HepG2 (cell line): ENCODE results near the gene FAM167B. TPM values are rescaled to one million over a fixed set of nuclear protein-coding genes. Genes with fewer than 3 reads are reported as not detected.

Source experiments
- ARID2 ChIP-seq: sonication (generic); formaldehyde crosslinking; IDR thresholded peaks from 2 replicates; pipeline ENCODE4 v1.8.1; 2022; ENCODE audit warnings: mild to moderate bottlenecking, missing genetic modification reagents, borderline replicate concordance
- BCLAF1 ChIP-seq: fragments of 450-650 bp; IDR thresholded peaks from 2 replicates; pipeline ENCODE4 v1.6.1; 2017; ENCODE audit warnings: mild to moderate bottlenecking
- HMGXB4 ChIP-seq, 2 experiments: sonication (generic) in 1 of 2; formaldehyde crosslinking in 1 of 2; IDR thresholded peaks; 2 replicates each; pipeline versions ENCODE4 v1.4.0 to v1.6.1; 2018 to 2020; ENCODE audit warnings: missing genetic modification reagents in 2 of 2, borderline replicate concordance in 1 of 2, low read depth in 1 of 2, mild to moderate bottlenecking in 1 of 2, missing biosample characterization in 1 of 2
- IKZF4 ChIP-seq: sonication (generic); formaldehyde crosslinking; IDR thresholded peaks from 2 replicates; pipeline ENCODE4 v1.5.1; 2020; ENCODE audit warnings: borderline replicate concordance, mild to moderate bottlenecking, low read depth, missing genetic modification reagents; ENCODE audit errors: not compliant biosample characterization
- KDM2A ChIP-seq: sonication (generic); formaldehyde crosslinking; IDR thresholded peaks from 2 replicates; pipeline ENCODE4 v1.4.0; 2020; ENCODE audit warnings: low read depth, missing genetic modification reagents, borderline replicate concordance
- MED13 ChIP-seq: sonication (generic); formaldehyde crosslinking; IDR thresholded peaks from 2 replicates; pipeline ENCODE4 v1.5.0; 2020; ENCODE audit warnings: missing genetic modification reagents
- NBN ChIP-seq: fragments of 450-650 bp; conservative IDR thresholded peaks from 2 replicates; pipeline ENCODE4 v1.6.1; 2017
- NFIB ChIP-seq: sonication (generic); formaldehyde crosslinking; IDR thresholded peaks from 2 replicates; pipeline ENCODE4 v1.9.0; 2021; ENCODE audit warnings: missing genetic modification reagents, mild to moderate bottlenecking, borderline replicate concordance
- POLR2A ChIP-seq, 2 experiments: IDR thresholded peaks; 2 replicates each; pipeline ENCODE4 v1.6.1; 2011; ENCODE audit warnings: low read depth in 2 of 2, low read length in 2 of 2, mild to moderate bottlenecking in 1 of 2, moderate library complexity in 1 of 2; ENCODE audit not compliant: insufficient read depth in 1 of 2
- RBM22 ChIP-seq: fragments of 200-400 bp; formaldehyde crosslinking; optimal IDR thresholded peaks from 2 replicates; pipeline ENCODE3; 2017; ENCODE audit warnings: mild to moderate bottlenecking, low read length, moderate library complexity
- SPEN ChIP-seq: sonication (generic); formaldehyde crosslinking; IDR thresholded peaks from 2 replicates; pipeline ENCODE4 v1.5.1; 2020; ENCODE audit warnings: low read depth, mild to moderate bottlenecking, missing genetic modification reagents
- ZFX ChIP-seq: sonication (generic); formaldehyde crosslinking; IDR thresholded peaks from 2 replicates; pipeline ENCODE4 v1.4.0; 2020; ENCODE audit warnings: mild to moderate bottlenecking, low read depth, missing genetic modification reagents, moderate library complexity
- ZNF333 ChIP-seq: sonication (generic); formaldehyde crosslinking; IDR thresholded peaks from 2 replicates; pipeline ENCODE4 v1.4.0; 2020; ENCODE audit warnings: mild to moderate bottlenecking, missing genetic modification reagents, borderline replicate concordance
- ZNF468 ChIP-seq: sonication (generic); formaldehyde crosslinking; IDR thresholded peaks from 2 replicates; pipeline ENCODE4 v1.8.0; 2022; ENCODE audit warnings: mild to moderate bottlenecking, moderate library complexity, missing genetic modification reagents
- ZNF792 ChIP-seq: IDR thresholded peaks from 2 replicates; pipeline ENCODE4 v1.6.1; 2016
- ZSCAN30 ChIP-seq: sonication (generic); formaldehyde crosslinking; IDR thresholded peaks from 2 replicates; pipeline ENCODE4 v1.5.0; 2020; ENCODE audit warnings: mild to moderate bottlenecking, missing genetic modification reagents
- polyA plus RNA-seq, 8 experiments: library from polyadenylated mRNA; depleted of rRNA in 3 of 8; stranded (reverse) in 7 of 8; unstranded in 1 of 8; fragments of >200 nt; fragmentation: Illumina TruSeq in 4 of 8; extraction: Trizol in 4 of 8; gene quantifications; 2 replicates each; pipeline versions ENCODE4 v1.2.1 to v1.2.3, GENCODE V29; 2011 to 2016; ENCODE audit warnings: low read depth in 4 of 8, missing spikeins in 1 of 8, mixed read lengths in 1 of 8; ENCODE audit not compliant: insufficient read depth in 1 of 8
- total RNA-seq, 5 experiments: library from RNA; depleted of rRNA; stranded (reverse); fragments of >200 nt; fragmentation: Illumina TruSeq; extraction: Trizol; gene quantifications; 2 replicates each; pipeline ENCODE4 v1.2.3, GENCODE V29; 2016; ENCODE audit warnings: low read depth in 1 of 5
- TF ChIP-seq, protein P1 (sequence below): sonication (generic); formaldehyde crosslinking; IDR thresholded peaks from 2 replicates; pipeline ENCODE4 v1.4.0; 2020; ENCODE audit warnings: missing genetic modification reagents
- TF ChIP-seq, protein P2 (sequence below): sonication (generic); formaldehyde crosslinking; IDR thresholded peaks from 2 replicates; pipeline ENCODE4 v1.5.0; 2020; ENCODE audit warnings: mild to moderate bottlenecking, missing genetic modification reagents, moderate library complexity
- TF ChIP-seq, protein P3 (sequence below): sonication (generic); formaldehyde crosslinking; IDR thresholded peaks from 2 replicates; pipeline ENCODE4 v1.9.0; 2022; ENCODE audit warnings: low read depth, missing genetic modification reagents

FAM167B gene
- total and polyA plus RNA-seq, 2 of the 13 experiments (the other 11 are each of a cell fraction or from before 2014, with no cell fraction given): 0.15 to 0.70 TPM

DNA sequence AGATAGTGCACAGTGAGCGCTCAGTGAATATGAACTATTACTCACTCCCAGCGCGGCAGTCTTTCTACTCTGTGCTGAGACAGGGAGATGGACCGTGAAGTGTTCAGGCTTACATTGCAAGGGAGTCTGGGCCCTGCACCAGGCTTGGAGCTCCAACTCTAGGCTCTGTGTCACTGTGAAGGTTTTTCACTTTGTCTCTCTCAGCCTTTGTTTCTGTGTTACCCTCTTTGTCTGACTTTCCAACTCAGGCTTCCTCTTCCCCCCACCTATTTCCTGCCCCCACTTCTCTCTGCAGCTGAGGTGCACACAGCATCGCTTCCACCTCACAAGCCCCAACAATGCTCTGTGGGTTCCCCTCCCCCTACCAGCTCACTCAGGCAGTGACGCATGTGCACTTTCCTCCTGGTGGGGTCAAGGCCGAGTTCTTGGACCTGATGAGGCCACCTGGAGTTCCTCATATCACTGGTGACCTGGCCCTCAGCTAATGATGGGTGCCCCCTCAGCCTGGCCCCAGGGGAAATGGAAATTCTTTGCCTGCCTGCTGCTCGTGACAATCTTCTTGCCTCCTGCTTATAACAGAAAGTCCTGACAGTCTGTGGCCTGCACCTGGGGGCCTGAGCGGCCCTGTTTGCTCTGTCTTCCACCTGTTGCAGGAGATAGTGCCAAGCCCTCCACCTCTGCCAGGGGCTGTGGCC, 3.0 kb downstream of the FAM167B start (continued):
- TF ChIP-seq HMGXB4 (CRISPR knock-in tag; IDR thresholded peaks at IDR 0.05; ENCODE audit: borderline replicate concordance in 1 of 2, low read depth in 1 of 2): peak; percentile 54 to 72; a peak in 3 of 4 replicates
- no peak for TF ChIP-seq ZSCAN30
- TF ChIP-seq, protein P1, sequence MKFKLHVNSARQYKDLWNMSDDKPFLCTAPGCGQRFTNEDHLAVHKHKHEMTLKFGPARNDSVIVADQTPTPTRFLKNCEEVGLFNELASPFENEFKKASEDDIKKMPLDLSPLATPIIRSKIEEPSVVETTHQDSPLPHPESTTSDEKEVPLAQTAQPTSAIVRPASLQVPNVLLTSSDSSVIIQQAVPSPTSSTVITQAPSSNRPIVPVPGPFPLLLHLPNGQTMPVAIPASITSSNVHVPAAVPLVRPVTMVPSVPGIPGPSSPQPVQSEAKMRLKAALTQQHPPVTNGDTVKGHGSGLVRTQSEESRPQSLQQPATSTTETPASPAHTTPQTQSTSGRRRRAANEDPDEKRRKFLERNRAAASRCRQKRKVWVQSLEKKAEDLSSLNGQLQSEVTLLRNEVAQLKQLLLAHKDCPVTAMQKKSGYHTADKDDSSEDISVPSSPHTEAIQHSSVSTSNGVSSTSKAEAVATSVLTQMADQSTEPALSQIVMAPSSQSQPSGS (CRISPR knock-in tag): peak; percentile 74
- no peak for TF ChIP-seq NFIB (CRISPR knock-in tag)
- TF ChIP-seq POLR2A (IDR thresholded peaks at IDR 0.05; ENCODE audit: insufficient read depth in 1 of 2, low read depth in 2 of 2, low read length in 2 of 2): peak; percentile 50 to 60; a peak in 2 of 4 replicates
- TF ChIP-seq, protein P2, sequence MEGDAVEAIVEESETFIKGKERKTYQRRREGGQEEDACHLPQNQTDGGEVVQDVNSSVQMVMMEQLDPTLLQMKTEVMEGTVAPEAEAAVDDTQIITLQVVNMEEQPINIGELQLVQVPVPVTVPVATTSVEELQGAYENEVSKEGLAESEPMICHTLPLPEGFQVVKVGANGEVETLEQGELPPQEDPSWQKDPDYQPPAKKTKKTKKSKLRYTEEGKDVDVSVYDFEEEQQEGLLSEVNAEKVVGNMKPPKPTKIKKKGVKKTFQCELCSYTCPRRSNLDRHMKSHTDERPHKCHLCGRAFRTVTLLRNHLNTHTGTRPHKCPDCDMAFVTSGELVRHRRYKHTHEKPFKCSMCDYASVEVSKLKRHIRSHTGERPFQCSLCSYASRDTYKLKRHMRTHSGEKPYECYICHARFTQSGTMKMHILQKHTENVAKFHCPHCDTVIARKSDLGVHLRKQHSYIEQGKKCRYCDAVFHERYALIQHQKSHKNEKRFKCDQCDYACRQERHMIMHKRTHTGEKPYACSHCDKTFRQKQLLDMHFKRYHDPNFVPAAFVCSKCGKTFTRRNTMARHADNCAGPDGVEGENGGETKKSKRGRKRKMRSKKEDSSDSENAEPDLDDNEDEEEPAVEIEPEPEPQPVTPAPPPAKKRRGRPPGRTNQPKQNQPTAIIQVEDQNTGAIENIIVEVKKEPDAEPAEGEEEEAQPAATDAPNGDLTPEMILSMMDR (CRISPR knock-in tag): peak; percentile 19; the same call in 1 of the 2 replicates
- no peak; the same call in 1 of the 2 replicates for TF ChIP-seq KDM2A (CRISPR knock-in tag)
- TF ChIP-seq ZNF792 (CRISPR knock-in tag): no peak
- no peak for TF ChIP-seq IKZF4 (CRISPR knock-in tag)
- TF ChIP-seq MED13 (CRISPR knock-in tag): 0 out of 2 replicates have a peak, but pooled peaks have one; percentile 54
- TF ChIP-seq ARID2 (CRISPR knock-in tag): 0 out of 2 replicates have a peak, but pooled peaks have one; percentile 50
- TF ChIP-seq RBM22: no peak
- no peak for TF ChIP-seq NBN
- TF ChIP-seq ZFX (CRISPR knock-in tag): peak; percentile 75
- no peak for TF ChIP-seq BCLAF1
- no peak for TF ChIP-seq ZNF468 (CRISPR knock-in tag)
- peak; percentile 87; the same call in 1 of the 2 replicates for TF ChIP-seq SPEN (CRISPR knock-in tag)
- TF ChIP-seq, protein P3, sequence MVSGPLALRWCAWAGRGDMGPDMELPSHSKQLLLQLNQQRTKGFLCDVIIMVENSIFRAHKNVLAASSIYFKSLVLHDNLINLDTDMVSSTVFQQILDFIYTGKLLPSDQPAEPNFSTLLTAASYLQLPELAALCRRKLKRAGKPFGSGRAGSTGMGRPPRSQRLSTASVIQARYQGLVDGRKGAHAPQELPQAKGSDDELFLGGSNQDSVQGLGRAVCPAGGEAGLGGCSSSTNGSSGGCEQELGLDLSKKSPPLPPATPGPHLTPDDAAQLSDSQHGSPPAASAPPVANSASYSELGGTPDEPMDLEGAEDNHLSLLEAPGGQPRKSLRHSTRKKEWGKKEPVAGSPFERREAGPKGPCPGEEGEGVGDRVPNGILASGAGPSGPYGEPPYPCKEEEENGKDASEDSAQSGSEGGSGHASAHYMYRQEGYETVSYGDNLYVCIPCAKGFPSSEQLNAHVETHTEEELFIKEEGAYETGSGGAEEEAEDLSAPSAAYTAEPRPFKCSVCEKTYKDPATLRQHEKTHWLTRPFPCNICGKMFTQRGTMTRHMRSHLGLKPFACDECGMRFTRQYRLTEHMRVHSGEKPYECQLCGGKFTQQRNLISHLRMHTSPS (CRISPR knock-in tag): peak; percentile 45; the same call in 1 of the 2 replicates
- TF ChIP-seq ZNF333: no peak
